Hepatocyte (in vitro differentiated cells): ENCODE measurements around the gene ATG16L2. TPM values are rescaled to one million over a fixed set of nuclear protein-coding genes. Genes with fewer than 3 reads are reported as not detected.

Experiments
- DNase-seq: peaks from one replicate; pipeline ENCODE4 v3.0.0-alpha.2; 2016; ENCODE audit warnings: low spot score
- H2AFZ ChIP-seq: fragments of 200-600 bp; sonication (generic); 2 replicates; pipeline ENCODE4 v1.6.0; 2016; ENCODE audit warnings: antibody characterized with exemption, mild to moderate bottlenecking
- H3K27ac ChIP-seq: fragments of 200-600 bp; sonication (generic); 2 replicates; pipeline ENCODE4 v1.5.1; 2016; ENCODE audit warnings: mild to moderate bottlenecking
- H3K27me3 ChIP-seq: fragments of 200-600 bp; sonication (generic); 2 replicates; pipeline ENCODE4 v1.6.1; 2016
- H3K36me3 ChIP-seq: fragments of 200-600 bp; sonication (generic); replicated peaks from 2 replicates; pipeline ENCODE4 v1.5.1; 2016; ENCODE audit warnings: low read depth; ENCODE audit not compliant: insufficient read depth
- H3K4me1 ChIP-seq: fragments of 200-600 bp; sonication (generic); 2 replicates; pipeline ENCODE4 v1.5.1; 2016; ENCODE audit warnings: mild to moderate bottlenecking, moderate library complexity; ENCODE audit not compliant: insufficient read depth
- H3K4me2 ChIP-seq: fragments of 200-600 bp; sonication (generic); 2 replicates; pipeline ENCODE4 v1.6.0; 2016
- H3K4me3 ChIP-seq: fragments of 200-600 bp; sonication (generic); 2 replicates; pipeline ENCODE4 v1.5.1; 2016; ENCODE audit warnings: mild to moderate bottlenecking
- H3K79me2 ChIP-seq: fragments of 200-600 bp; sonication (generic); 2 replicates; pipeline ENCODE4 v1.6.0; 2017; ENCODE audit warnings: mild to moderate bottlenecking
- H3K9me2 ChIP-seq: fragments of 200-600 bp; sonication (generic); replicated peaks from 2 replicates; pipeline ENCODE4 v1.6.0; 2017; ENCODE audit warnings: mild to moderate bottlenecking; ENCODE audit not compliant: insufficient read depth
- H3K9me3 ChIP-seq: fragments of 200-600 bp; sonication (generic); 2 replicates; pipeline ENCODE4 v1.5.1; 2016; ENCODE audit warnings: low read depth, mild to moderate bottlenecking
- H4K20me1 ChIP-seq: fragments of 200-600 bp; sonication (generic); 2 replicates; pipeline ENCODE4 v1.6.0; 2016; ENCODE audit warnings: mild to moderate bottlenecking; ENCODE audit not compliant: insufficient read depth, poor library complexity, severe bottlenecking
- EZH2 ChIP-seq: fragments of 200-600 bp; sonication (generic); IDR thresholded peaks from 2 replicates; pipeline ENCODE4 v1.6.1; 2016; ENCODE audit warnings: antibody characterized with exemption, mild to moderate bottlenecking, borderline replicate concordance
- EZH2phosphoT487 ChIP-seq: fragments of 200-600 bp; sonication (generic); IDR thresholded peaks from one replicate; pipeline ENCODE4 v1.6.1; 2018; ENCODE audit warnings: antibody characterized with exemption, mild to moderate bottlenecking, low read depth, moderate library complexity; ENCODE audit not compliant: unreplicated experiment, severe bottlenecking
- whole genome bisulfite sequencing: methylation state at CpG from one replicate; pipeline ENCODE4 v1.1.6; 2016; ENCODE audit warnings: low lambda C conversion rate; ENCODE audit errors: missing lambda C conversion rate; 5-methylcytosine and 5-hydroxymethylcytosine counted together
- polyA plus RNA-seq: library from polyadenylated mRNA; unstranded; fragments of >200 nt; fragmentation: Nextera tagmentation; extraction: Ambion mirVana; gene quantifications from 2 replicates; pipeline ENCODE4 v1.2.1, GENCODE V29; 2016
- total RNA-seq: library from RNA; depleted of rRNA; stranded (reverse); fragments of >200 nt; gene quantifications from 2 replicates; pipeline ENCODE4 v1.2.3, GENCODE V29; 2014
- TF ChIP-seq, protein P1 (sequence below): fragments of 200-600 bp; sonication (generic); IDR thresholded peaks from 2 replicates; pipeline ENCODE4 v1.5.1; 2016; ENCODE audit warnings: antibody characterized with exemption, mild to moderate bottlenecking; ENCODE audit not compliant: poor library complexity

The ATG16L2 gene
- total and polyA plus RNA-seq, 2 experiments from 2014 or later: 11.5 to 20.3 TPM

DNA sequence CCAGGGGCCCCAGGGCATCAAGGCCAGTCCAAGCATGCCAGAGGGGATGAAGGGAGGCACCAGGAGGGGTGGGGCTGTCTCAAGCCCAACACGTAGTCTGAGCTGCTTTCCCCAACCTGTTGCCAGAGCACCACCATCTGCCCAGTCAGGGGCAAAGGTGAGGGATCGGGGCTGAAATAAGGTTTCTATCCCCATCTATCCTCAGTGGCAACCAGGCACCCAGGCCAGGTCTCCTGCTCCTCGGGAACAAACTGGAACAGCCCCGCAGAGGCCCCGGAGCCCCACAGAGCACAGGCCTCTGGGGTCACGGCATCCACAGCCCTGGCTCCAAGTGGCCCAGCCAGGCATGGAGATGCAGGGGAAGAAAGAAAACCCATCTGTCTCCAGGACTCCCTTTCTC, 39.7 kb upstream of the ATG16L2 start:
- no peaks in the 10 kb centered on the region for H3K27me3 ChIP-seq
- no peaks in the 10 kb centered on the region for H3K9me2 ChIP-seq
- peaks cover 65% of the 10 kb centered on the region for H4K20me1 ChIP-seq
- no peak for DNase-seq
- TF ChIP-seq, protein P1, sequence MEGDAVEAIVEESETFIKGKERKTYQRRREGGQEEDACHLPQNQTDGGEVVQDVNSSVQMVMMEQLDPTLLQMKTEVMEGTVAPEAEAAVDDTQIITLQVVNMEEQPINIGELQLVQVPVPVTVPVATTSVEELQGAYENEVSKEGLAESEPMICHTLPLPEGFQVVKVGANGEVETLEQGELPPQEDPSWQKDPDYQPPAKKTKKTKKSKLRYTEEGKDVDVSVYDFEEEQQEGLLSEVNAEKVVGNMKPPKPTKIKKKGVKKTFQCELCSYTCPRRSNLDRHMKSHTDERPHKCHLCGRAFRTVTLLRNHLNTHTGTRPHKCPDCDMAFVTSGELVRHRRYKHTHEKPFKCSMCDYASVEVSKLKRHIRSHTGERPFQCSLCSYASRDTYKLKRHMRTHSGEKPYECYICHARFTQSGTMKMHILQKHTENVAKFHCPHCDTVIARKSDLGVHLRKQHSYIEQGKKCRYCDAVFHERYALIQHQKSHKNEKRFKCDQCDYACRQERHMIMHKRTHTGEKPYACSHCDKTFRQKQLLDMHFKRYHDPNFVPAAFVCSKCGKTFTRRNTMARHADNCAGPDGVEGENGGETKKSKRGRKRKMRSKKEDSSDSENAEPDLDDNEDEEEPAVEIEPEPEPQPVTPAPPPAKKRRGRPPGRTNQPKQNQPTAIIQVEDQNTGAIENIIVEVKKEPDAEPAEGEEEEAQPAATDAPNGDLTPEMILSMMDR: no peak
- TF ChIP-seq EZH2phosphoT487: no peak
- TF ChIP-seq EZH2: no peak
- peak overlapping the region; percentile 41 for H3K4me2 ChIP-seq
- no peak overlapping the region for H2AFZ ChIP-seq
- H3K4me1 ChIP-seq: peaks cover 71% of the 10 kb centered on the region
- H3K27ac ChIP-seq: peak overlapping the region; percentile 87
- no peaks in the 10 kb centered on the region for H3K9me3 ChIP-seq
- no peaks in the 10 kb centered on the region for H3K36me3 ChIP-seq
- 83% methylated on average over 6 of the region's 6 CpGs for WGBS
- no peak overlapping the region for H3K4me3 ChIP-seq
- H3K79me2 ChIP-seq: peaks cover 94% of the 10 kb centered on the region

DNA sequence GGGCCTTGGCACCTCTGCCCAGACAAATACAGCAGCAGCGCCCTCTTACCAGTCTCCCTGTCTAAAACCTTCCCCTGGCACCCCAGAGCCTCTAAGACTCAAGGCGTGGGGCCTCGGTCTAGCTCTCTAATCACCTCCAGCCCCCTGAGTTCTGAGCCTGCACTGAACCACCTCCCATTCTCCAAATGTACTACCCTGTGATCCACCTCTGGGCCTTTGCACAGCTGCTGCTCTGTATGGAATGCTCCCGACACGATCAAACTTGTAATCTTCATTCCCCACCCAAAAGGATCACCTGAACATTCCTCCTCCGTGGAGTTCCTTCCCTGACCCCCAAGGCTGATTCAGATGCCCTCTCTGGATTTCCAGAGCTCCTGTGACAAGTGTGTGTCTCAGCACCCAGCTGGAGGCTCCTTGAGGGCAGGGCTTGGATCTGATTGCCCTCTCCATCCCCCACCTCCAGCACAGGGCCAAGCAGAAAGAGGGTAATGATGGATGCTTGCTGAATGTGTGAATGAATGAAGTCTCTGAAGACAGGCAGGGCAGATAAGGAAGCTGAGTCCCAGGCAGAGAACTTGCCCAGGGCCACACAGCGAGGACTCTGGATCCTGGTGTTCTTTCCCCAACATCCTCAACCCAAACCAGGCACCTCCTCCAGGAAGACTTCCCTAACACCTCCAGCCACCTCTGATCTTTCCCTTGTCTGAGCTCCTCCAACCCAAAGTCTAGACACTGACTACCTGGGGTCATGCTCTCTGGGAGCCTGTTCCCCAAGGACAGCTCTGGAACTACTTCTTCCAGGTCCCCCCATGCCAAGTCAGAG, 38.7 kb upstream of the ATG16L2 start:
- Histone ChIP-seq H3K36me3 (no peaks in the 10 kb centered on the region), H3K9me3 (no peaks in the 10 kb centered on the region), H3K79me2 (peaks cover 94% of the 10 kb centered on the region), H3K27me3 (no peaks in the 10 kb centered on the region), H3K4me1 (peaks cover 71% of the 10 kb centered on the region), H3K4me3 (no peak overlapping the region), H4K20me1 (peaks cover 60% of the 10 kb centered on the region), H3K9me2 (no peaks in the 10 kb centered on the region), H2AFZ (no peak overlapping the region), H3K4me2 (peak overlapping the region; percentile 41), H3K27ac (peak overlapping the region; percentile 87)
- WGBS: 91% methylated on average over 7 of the region's 7 CpGs
- no peak for DNase-seq
- TF ChIP-seq, protein P1: no peak
- no peak for TF ChIP-seq EZH2phosphoT487
- no peak for TF ChIP-seq EZH2

DNA sequence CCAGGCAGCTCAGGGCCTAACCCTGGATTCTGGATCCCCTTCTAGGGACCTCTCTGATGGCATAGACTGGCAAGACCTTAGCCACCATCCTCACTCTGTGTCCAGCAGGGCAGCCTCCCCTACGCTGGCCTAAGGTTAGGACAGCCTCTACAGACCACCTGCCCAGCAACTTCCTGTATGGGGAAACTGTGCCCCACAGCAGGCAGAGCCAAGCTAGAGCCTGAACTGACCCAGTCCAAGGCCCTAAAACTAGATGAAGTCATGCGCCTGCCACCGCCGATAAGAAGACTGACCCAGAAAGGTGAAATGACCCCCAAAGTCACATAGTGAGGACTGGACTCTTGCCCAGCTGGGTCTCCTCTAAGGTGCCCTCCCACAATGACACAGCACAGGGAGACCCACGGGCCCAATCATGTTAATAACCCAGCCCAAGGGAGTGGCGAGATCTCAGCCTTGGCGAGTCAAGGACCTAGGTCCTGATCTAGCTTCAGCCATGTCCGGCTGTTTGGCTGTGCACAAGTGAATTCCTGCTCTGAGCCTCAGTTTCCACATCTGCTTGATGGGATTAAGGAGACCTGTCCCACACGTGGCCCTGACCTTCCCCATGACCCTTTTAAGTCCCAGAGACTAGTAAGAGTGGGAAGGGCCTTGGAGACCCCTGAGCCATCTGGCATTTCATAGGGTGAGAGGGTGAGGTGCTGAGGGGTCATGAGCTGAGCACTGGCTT, 37.9 kb upstream of the ATG16L2 start:
- peaks cover 94% of the 10 kb centered on the region for H3K79me2 ChIP-seq
- no peak overlapping the region for H2AFZ ChIP-seq
- peak overlapping the region; percentile 92 for H3K4me2 ChIP-seq
- H3K36me3 ChIP-seq: no peaks in the 10 kb centered on the region
- no peak overlapping the region for H3K4me3 ChIP-seq
- no peaks in the 10 kb centered on the region for H3K9me2 ChIP-seq
- WGBS: 83% methylated on average over 9 of the region's 9 CpGs
- no peaks in the 10 kb centered on the region for H3K9me3 ChIP-seq
- TF ChIP-seq EZH2 (no peak), EZH2phosphoT487 (no peak)
- TF ChIP-seq, protein P1: no peak
- peak overlapping the region; percentile 87 for H3K27ac ChIP-seq
- no peaks in the 10 kb centered on the region for H3K27me3 ChIP-seq
- no peak for DNase-seq
- peaks cover 52% of the 10 kb centered on the region for H4K20me1 ChIP-seq
- peaks cover 68% of the 10 kb centered on the region for H3K4me1 ChIP-seq
